K562 (cell line): ENCODE results near the gene MPPED1. TPM values are rescaled to one million over a fixed set of nuclear protein-coding genes. Genes with fewer than 3 reads are reported as not detected.

Experiments used
- ATAC-seq: fragments of 200-7000 bp; cut with Tn5 transposase; 3 replicates; pipeline ENCODE4 v1.9.1; 2020; ENCODE audit warnings: moderate library complexity
- BruUV-seq: library from RNA; stranded (reverse); fragments of 400-500 nt; replicated peaks from 2 replicates; lab custom pipeline; 2021; lab: Mats Ljungman, UMichigan
- CTCF ChIA-PET: fragments of 300-600 bp; formaldehyde crosslinking; extraction: SDS; loops from one replicate; lab custom pipeline; 2021; ENCODE audit warnings: low intra/inter-chr PET ratio; lab: Yijun Ruan, JAX
- POLR2A ChIA-PET: fragments of 300-600, 350-650 bp; sonication (Branson Sonifier 250); formaldehyde crosslinking; extraction: SDS; loops from one replicate; lab custom pipeline; 2021; ENCODE audit warnings: antibody characterized with exemption, inconsistent platforms; lab: Yijun Ruan, JAX
- DNase-seq, 4 experiments: peaks; one replicate each; pipeline versions ENCODE4 v3.0.0 to v3.0.0-alpha.2; 2011 to 2018; ENCODE audit warnings: low spot score in 3 of 4, mixed read lengths in 3 of 4; ENCODE audit errors: extremely low read depth in 1 of 4
- FAIRE-seq: peaks from 2 replicates; lab custom pipeline; 2011; peaks lifted over from hg19 to GRCh38; lab: Jason Lieb, UNC
- H2AFZ ChIP-seq: 2 replicates; pipeline ENCODE4 v1.6.0; 2011; ENCODE audit warnings: low read depth, low read length, control low read depth, inconsistent platforms
- H3K27ac ChIP-seq: fragments of 200-600 bp; 3 replicates; pipeline ENCODE4 v1.8.0; 2011; ENCODE audit warnings: low read depth, mild to moderate bottlenecking, control low read depth, inconsistent platforms, low read length, moderate library complexity, mixed read lengths; ENCODE audit errors: extremely low read depth
- H3K27me3 ChIP-seq, 2 experiments: fragments of 300-600 bp in 1 of 2; 2 replicates in 1 of 2; 3 replicates in 1 of 2; pipeline versions ENCODE4 v1.6.0 to v1.8.0; 2011; ENCODE audit warnings: inconsistent platforms in 2 of 2, low read length in 2 of 2, mild to moderate bottlenecking in 1 of 2, mixed read lengths in 1 of 2, moderate library complexity in 1 of 2; ENCODE audit not compliant: control insufficient read depth in 2 of 2, insufficient read depth in 2 of 2
- H3K36me3 ChIP-seq: fragments of 300-600 bp; 3 replicates; pipeline ENCODE4 v1.8.0; 2011; ENCODE audit warnings: mild to moderate bottlenecking, low read length, inconsistent platforms; ENCODE audit not compliant: control insufficient read depth, insufficient read depth
- H3K4me1 ChIP-seq, 2 experiments: fragments of 200-600 bp in 1 of 2; replicated peaks in 1 of 2; 2 replicates in 1 of 2; 3 replicates in 1 of 2; pipeline versions ENCODE4 v1.5.1 to v1.8.0; 2011; ENCODE audit warnings: inconsistent platforms in 2 of 2, low read length in 2 of 2, mild to moderate bottlenecking in 1 of 2, mixed read lengths in 1 of 2, moderate library complexity in 1 of 2; ENCODE audit not compliant: control insufficient read depth in 2 of 2, insufficient read depth in 2 of 2
- H3K4me2 ChIP-seq: 2 replicates; pipeline ENCODE4 v1.6.1; 2011; ENCODE audit warnings: low read length, control low read depth, inconsistent platforms, mixed read lengths; ENCODE audit not compliant: insufficient read depth
- H3K4me3 ChIP-seq: fragments of 200-600 bp; sonication (generic), shearing (Covaris generic); 2 replicates; pipeline ENCODE4 v1.5.1; 2016; ENCODE audit warnings: control low read depth, inconsistent platforms
- H3K79me2 ChIP-seq: fragments of 200-600 bp; 3 replicates; pipeline ENCODE4 v1.8.0; 2011; ENCODE audit warnings: low read length, inconsistent platforms; ENCODE audit not compliant: control insufficient read depth, insufficient read depth
- H3K9ac ChIP-seq, 2 experiments: 2 replicates each; pipeline versions ENCODE4 v1.6.0 to v1.6.1; 2011; ENCODE audit warnings: low read depth in 2 of 2, low read length in 2 of 2, control low read depth in 1 of 2, inconsistent platforms in 1 of 2, mild to moderate bottlenecking in 1 of 2, mixed read lengths in 1 of 2; ENCODE audit not compliant: insufficient read depth in 1 of 2
- H3K9me1 ChIP-seq: one replicate; pipeline ENCODE4 v1.6.0; 2011; ENCODE audit warnings: inconsistent platforms, mild to moderate bottlenecking, low read length, moderate library complexity; ENCODE audit not compliant: control insufficient read depth, insufficient read depth
- H3K9me3 ChIP-seq: replicated peaks from 2 replicates; pipeline ENCODE4 v1.5.1; 2011; ENCODE audit warnings: low read depth, low read length, inconsistent platforms; ENCODE audit not compliant: control insufficient read depth, insufficient read depth
- H4K20me1 ChIP-seq: replicated peaks from 2 replicates; pipeline ENCODE4 v1.6.1; 2011; ENCODE audit warnings: low read length, inconsistent platforms, mixed read lengths; ENCODE audit not compliant: control insufficient read depth, insufficient read depth
- CCAR2 ChIP-seq: fragments of 200-400 bp; formaldehyde crosslinking; IDR thresholded peaks from 2 replicates; pipeline ENCODE4 v1.6.1; 2017; ENCODE audit warnings: mild to moderate bottlenecking, low read depth, low read length
- DNMT1 ChIP-seq: fragments of 450-650 bp; IDR thresholded peaks from 2 replicates; pipeline ENCODE4 v1.6.1; 2016; ENCODE audit warnings: antibody characterized with exemption, mild to moderate bottlenecking
- FOS ChIP-seq: IDR thresholded peaks from 3 replicates; pipeline ENCODE4 v1.6.1; 2011; ENCODE audit not compliant: insufficient read length; ENCODE audit errors: extremely low read depth
- HCFC1 ChIP-seq: IDR thresholded peaks from 2 replicates; pipeline ENCODE4 v1.6.1; 2012; ENCODE audit warnings: low read depth, low read length, improper control_type of control experiment
- MAFF ChIP-seq: IDR thresholded peaks from 2 replicates; pipeline ENCODE4 v1.6.1; 2012; ENCODE audit warnings: low read length, improper control_type of control experiment
- MAZ ChIP-seq, 2 experiments: fragments of 450-650 bp in 1 of 2; sonication (generic) in 1 of 2; formaldehyde crosslinking; IDR thresholded peaks in 1 of 2; conservative IDR thresholded peaks in 1 of 2; 2 replicates each; pipeline versions ENCODE4 v1.4.0 to v1.5.0; 2020; ENCODE audit warnings: mild to moderate bottlenecking in 1 of 2, missing genetic modification reagents in 1 of 2
- POLR2A ChIP-seq: fragments of 450-650 bp; conservative IDR thresholded peaks from 2 replicates; pipeline ENCODE4 v1.6.1; 2016
- RB1 ChIP-seq: fragments of 450-650 bp; IDR thresholded peaks from 2 replicates; pipeline ENCODE4 v1.6.1; 2017; ENCODE audit warnings: low read depth, mild to moderate bottlenecking
- TGIF2 ChIP-seq: sonication (generic); formaldehyde crosslinking; IDR thresholded peaks from 2 replicates; pipeline ENCODE4 v1.8.1; 2022; ENCODE audit warnings: mild to moderate bottlenecking, missing genetic modification reagents, moderate library complexity
- ZNF347 ChIP-seq: fragments of 450-650 bp; formaldehyde crosslinking; IDR thresholded peaks from 2 replicates; pipeline ENCODE4 v1.4.0; 2020; ENCODE audit warnings: low read depth, mild to moderate bottlenecking, moderate library complexity
- WGBS: fragments of 100-300 bp; shearing (Covaris generic); methylation state at CpG from one replicate; pipeline ENCODE4 v1.1.6; 2016; ENCODE audit warnings: low coverage, mixed read lengths; ENCODE audit not compliant: insufficient coverage; ENCODE audit errors: missing lambda C conversion rate; 5-methylcytosine and 5-hydroxymethylcytosine counted together
- in situ Hi-C: fragments of 300-500 bp; cut with MboI; formaldehyde crosslinking; loops from 4 replicates; pipeline ENCODE4 v1.15.0; 2018; ENCODE audit warnings: inconsistent platforms, mixed read lengths
- intact Hi-C: fragments of 100-400 bp; cut with micrococcal nuclease; formaldehyde crosslinking; loops from 2 replicates; pipeline ENCODE4 v1.14.2; 2022
- polyA plus RNA-seq, 8 experiments: library from polyadenylated mRNA; depleted of rRNA in 4 of 8; stranded (reverse) in 5 of 8; unstranded in 3 of 8; fragments of >200 nt; fragmentation: Nextera tagmentation in 2 of 8; fragmentation: Illumina TruSeq in 1 of 8; extraction: Ambion mirVana in 2 of 8; extraction: Trizol in 1 of 8; gene quantifications; 2 replicates each; pipeline versions ENCODE4 v1.2.1 to v1.2.3, GENCODE V29; 2011 to 2014; ENCODE audit warnings: inconsistent platforms in 1 of 8, missing spikeins in 1 of 8
- total RNA-seq, 7 experiments: library from RNA; depleted of rRNA in 6 of 7; stranded (reverse); fragments of >200 nt in 6 of 7; fragmentation: Illumina TruSeq in 2 of 7; extraction: Trizol in 2 of 7; gene quantifications; 2 replicates each; pipeline versions ENCODE4 v1.2.1 to v1.2.3, GENCODE V29; 2011 to 2021; ENCODE audit warnings: low replicate concordance in 1 of 7
- TF ChIP-seq, protein P1 (sequence below): fragments of 450-650 bp; formaldehyde crosslinking; IDR thresholded peaks from 2 replicates; pipeline ENCODE4 v1.4.0; 2020; ENCODE audit warnings: mild to moderate bottlenecking, mixed read lengths
- TF ChIP-seq, protein P2 (sequence below): fragments of 250-450 bp; sonication (Bioruptor Pico); IDR thresholded peaks from 2 replicates; pipeline ENCODE4 v1.4.0; 2020; ENCODE audit warnings: mild to moderate bottlenecking, moderate library complexity, borderline replicate concordance

Gene MPPED1
- total and polyA plus RNA-seq, 9 of the 15 experiments (the other 6 are each of a cell fraction or from before 2014, with no cell fraction given), result not detected

DNA sequence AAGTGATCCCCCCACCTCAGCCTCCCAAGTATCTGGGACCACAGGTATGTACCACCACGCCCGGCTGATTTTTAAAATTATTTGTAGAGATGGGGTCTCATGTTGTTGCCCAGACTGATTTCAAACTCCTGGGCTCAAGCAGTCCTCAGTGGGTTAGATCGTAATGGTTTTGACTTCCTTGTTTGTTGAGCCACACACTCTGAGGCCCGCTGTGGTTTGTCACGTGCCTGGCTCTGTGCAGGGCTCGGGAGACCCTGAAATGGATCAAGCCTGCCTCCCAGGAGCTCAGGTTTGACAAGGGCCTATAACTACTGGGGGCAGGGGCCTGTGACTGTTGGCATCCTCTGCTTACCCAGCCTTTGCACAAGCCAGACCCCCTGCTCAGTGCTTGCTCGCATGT, 68.1 kb downstream of the MPPED1 start:
- no TSS peak for BruUV-seq
- WGBS, result 3% methylated on average over 5 of the region's 7 CpGs
- TF ChIP-seq POLR2A, result no peak
- no peak for TF ChIP-seq CCAR2
- no peak for TF ChIP-seq HCFC1
- no peak for TF ChIP-seq TGIF2 (CRISPR knock-in tag)
- TF ChIP-seq MAZ (CRISPR knock-in tag; conservative IDR thresholded peaks at IDR 0.05 in 1 of 2, IDR thresholded peaks at IDR 0.05 in 1 of 2), result no peak
- TF ChIP-seq FOS, result no peak
- no peak for TF ChIP-seq MAFF
- no peak for TF ChIP-seq DNMT1
- TF ChIP-seq RB1, result no peak
- TF ChIP-seq, protein P1, sequence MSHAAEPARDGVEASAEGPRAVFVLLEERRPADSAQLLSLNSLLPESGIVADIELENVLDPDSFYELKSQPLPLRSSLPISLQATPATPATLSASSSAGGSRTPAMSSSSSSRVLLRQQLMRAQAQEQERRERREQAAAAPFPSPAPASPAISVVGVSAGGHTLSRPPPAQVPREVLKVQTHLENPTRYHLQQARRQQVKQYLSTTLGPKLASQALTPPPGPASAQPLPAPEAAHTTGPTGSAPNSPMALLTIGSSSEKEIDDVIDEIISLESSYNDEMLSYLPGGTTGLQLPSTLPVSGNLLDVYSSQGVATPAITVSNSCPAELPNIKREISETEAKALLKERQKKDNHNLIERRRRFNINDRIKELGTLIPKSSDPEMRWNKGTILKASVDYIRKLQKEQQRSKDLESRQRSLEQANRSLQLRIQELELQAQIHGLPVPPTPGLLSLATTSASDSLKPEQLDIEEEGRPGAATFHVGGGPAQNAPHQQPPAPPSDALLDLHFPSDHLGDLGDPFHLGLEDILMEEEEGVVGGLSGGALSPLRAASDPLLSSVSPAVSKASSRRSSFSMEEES, result no peak
- TF ChIP-seq ZNF347 (CRISPR knock-in tag), result no peak
- TF ChIP-seq, protein P2, sequence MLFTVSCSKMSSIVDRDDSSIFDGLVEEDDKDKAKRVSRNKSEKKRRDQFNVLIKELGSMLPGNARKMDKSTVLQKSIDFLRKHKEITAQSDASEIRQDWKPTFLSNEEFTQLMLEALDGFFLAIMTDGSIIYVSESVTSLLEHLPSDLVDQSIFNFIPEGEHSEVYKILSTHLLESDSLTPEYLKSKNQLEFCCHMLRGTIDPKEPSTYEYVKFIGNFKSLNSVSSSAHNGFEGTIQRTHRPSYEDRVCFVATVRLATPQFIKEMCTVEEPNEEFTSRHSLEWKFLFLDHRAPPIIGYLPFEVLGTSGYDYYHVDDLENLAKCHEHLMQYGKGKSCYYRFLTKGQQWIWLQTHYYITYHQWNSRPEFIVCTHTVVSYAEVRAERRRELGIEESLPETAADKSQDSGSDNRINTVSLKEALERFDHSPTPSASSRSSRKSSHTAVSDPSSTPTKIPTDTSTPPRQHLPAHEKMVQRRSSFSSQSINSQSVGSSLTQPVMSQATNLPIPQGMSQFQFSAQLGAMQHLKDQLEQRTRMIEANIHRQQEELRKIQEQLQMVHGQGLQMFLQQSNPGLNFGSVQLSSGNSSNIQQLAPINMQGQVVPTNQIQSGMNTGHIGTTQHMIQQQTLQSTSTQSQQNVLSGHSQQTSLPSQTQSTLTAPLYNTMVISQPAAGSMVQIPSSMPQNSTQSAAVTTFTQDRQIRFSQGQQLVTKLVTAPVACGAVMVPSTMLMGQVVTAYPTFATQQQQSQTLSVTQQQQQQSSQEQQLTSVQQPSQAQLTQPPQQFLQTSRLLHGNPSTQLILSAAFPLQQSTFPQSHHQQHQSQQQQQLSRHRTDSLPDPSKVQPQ (CRISPR knock-in tag), result no peak

More for the DNA sequence above, 68.1 kb downstream of the MPPED1 start:
- H3K79me2 ChIP-seq, result no peaks in the 10 kb centered on the region
- in situ Hi-C loops, result no loop called here
- no peak for DNase-seq
- no peaks in the 10 kb centered on the region; a peak in 1 of 5 replicates for H3K27me3 ChIP-seq
- no peak overlapping the region for H3K9ac ChIP-seq
- no peaks in the 10 kb centered on the region for H3K4me1 ChIP-seq
- ChIA-PET POLR2A (interaction anchor here (0.6 kb wide), 1 partner anchor 11 kb away, joined by 3 read pairs; no protein-coding TSS in a partner anchor), CTCF (no interaction called here)
- no peak for FAIRE-seq
- H3K9me1 ChIP-seq, result no peaks in the 10 kb centered on the region
- H3K4me3 ChIP-seq, result no peak overlapping the region
- no peak overlapping the region for H3K4me2 ChIP-seq
- no peaks in the 10 kb centered on the region; the same call in 1 of the 2 replicates for H4K20me1 ChIP-seq
- H3K27ac ChIP-seq, result no peak overlapping the region
- no peak for ATAC-seq
- intact Hi-C loops, result no loop called here
- H3K36me3 ChIP-seq, result no peaks in the 10 kb centered on the region
- no peaks in the 10 kb centered on the region for H3K9me3 ChIP-seq
- H2AFZ ChIP-seq, result no peak overlapping the region
